Measurements from ENCODE around the gene DKK1.

Gene DKK1

DNA sequence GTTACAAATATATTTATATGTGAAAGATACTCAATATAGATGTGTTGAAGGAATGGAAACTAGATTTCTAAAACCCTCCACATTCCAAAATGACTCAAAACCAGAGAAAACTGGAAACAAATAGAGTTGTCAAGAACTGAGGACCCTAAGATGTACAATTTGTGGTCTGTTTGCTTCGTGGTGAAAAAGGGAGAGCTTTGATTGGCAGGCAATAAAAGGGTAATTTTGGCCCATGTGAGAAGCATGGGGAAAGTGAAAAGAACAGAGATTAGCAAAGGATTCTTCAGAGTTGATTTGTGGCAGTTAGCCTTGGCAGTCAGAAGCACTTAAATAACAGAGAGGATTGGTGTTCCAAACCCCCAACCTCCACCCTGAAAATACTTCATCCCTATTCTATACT, 37.1 kb upstream of the DKK1 start:
- no peak overlapping the region for H3K27ac ChIP-seq (ENCODE audit: extremely low read depth, low read depth, low read length)
- H3K4me3 ChIP-seq (ENCODE audit: low read depth, low read length), result no peak overlapping the region
- TF ChIP-seq, protein P1, sequence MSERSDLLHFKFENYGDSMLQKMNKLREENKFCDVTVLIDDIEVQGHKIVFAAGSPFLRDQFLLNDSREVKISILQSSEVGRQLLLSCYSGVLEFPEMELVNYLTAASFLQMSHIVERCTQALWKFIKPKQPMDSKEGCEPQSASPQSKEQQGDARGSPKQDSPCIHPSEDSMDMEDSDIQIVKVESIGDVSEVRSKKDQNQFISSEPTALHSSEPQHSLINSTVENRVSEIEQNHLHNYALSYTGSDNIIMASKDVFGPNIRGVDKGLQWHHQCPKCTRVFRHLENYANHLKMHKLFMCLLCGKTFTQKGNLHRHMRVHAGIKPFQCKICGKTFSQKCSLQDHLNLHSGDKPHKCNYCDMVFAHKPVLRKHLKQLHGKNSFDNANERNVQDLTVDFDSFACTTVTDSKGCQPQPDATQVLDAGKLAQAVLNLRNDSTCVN (tag by site-specific recombination; optimal IDR thresholded peaks at IDR 0.05), result no peak
- no peak for TF ChIP-seq ZNF558 (tag by site-specific recombination; IDR thresholded peaks at IDR 0.05)
- TF ChIP-seq ZNF768 (tag by site-specific recombination; IDR thresholded peaks at IDR 0.05), result no peak
- no peaks in the 10 kb centered on the region for H3K4me1 ChIP-seq (ENCODE audit: control insufficient read depth, insufficient read depth, low read length)
- H3K9me3 ChIP-seq (ENCODE audit: control insufficient read depth, insufficient read depth, low read depth, low read length), result no peaks in the 10 kb centered on the region
- no peaks in the 10 kb centered on the region for H3K36me3 ChIP-seq (ENCODE audit: control insufficient read depth in 2 of 2, insufficient read depth in 1 of 2, low read length in 2 of 2)
- CTCF ChIA-PET, result interaction anchor here (0.7 kb wide), 1 partner anchor 24 kb away, joined by 3 read pairs; no protein-coding TSS in a partner anchor
- POLR2A ChIA-PET, result no interaction called here

DNA sequence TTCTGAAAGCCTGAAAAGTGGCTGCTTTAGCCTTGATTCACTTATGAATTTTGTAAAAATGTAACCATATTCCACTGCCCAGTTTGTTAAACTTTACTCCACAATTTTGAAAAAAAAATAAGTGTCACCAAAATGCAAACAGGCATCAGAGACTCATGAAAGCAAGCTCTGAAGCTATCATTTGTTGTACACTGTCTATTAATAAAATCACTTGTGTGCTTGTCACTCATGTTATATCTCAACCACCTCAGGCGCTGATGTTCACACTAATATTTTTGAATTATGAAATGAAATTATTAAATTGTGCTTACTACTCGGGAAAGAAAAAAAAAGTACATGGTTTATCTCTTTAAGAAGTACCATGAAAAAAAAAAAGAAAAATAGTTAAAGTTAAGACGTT, 34.5 kb upstream of the DKK1 start:
- no peak for TF ChIP-seq ZNF558 (tag by site-specific recombination; IDR thresholded peaks at IDR 0.05)
- TF ChIP-seq ZNF747 (tag by site-specific recombination; IDR thresholded peaks at IDR 0.05), result no peak
- TF ChIP-seq ZNF223 (tag by site-specific recombination; IDR thresholded peaks at IDR 0.05), result no peak
- TF ChIP-seq ZNF292 (tag by site-specific recombination; IDR thresholded peaks at IDR 0.05; ENCODE audit: borderline replicate concordance, low read depth), result no peak
- no peak for TF ChIP-seq ZFHX2 (tag by site-specific recombination; conservative IDR thresholded peaks at IDR 0.05)
- TF ChIP-seq, protein P2, sequence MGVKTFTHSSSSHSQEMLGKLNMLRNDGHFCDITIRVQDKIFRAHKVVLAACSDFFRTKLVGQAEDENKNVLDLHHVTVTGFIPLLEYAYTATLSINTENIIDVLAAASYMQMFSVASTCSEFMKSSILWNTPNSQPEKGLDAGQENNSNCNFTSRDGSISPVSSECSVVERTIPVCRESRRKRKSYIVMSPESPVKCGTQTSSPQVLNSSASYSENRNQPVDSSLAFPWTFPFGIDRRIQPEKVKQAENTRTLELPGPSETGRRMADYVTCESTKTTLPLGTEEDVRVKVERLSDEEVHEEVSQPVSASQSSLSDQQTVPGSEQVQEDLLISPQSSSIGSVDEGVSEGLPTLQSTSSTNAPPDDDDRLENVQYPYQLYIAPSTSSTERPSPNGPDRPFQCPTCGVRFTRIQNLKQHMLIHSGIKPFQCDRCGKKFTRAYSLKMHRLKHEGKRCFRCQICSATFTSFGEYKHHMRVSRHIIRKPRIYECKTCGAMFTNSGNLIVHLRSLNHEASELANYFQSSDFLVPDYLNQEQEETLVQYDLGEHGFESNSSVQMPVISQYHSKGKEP (tag by site-specific recombination; IDR thresholded peaks at IDR 0.05), result no peak
- no peak for TF ChIP-seq ZNF391 (tag by site-specific recombination; IDR thresholded peaks at IDR 0.05; ENCODE audit: borderline replicate concordance, low read depth)
- TF ChIP-seq, protein P3, sequence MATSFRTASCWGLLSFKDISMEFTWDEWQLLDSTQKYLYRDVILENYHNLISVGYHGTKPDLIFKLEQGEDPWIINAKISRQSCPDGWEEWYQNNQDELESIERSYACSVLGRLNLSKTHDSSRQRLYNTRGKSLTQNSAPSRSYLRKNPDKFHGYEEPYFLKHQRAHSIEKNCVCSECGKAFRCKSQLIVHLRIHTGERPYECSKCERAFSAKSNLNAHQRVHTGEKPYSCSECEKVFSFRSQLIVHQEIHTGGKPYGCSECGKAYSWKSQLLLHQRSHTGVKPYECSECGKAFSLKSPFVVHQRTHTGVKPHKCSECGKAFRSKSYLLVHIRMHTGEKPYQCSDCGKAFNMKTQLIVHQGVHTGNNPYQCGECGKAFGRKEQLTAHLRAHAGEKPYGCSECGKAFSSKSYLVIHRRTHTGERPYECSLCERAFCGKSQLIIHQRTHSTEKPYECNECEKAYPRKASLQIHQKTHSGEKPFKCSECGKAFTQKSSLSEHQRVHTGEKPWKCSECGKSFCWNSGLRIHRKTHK (tag by site-specific recombination; IDR thresholded peaks at IDR 0.05), result no peak
- no peak for TF ChIP-seq WT1 (tag by site-specific recombination; IDR thresholded peaks at IDR 0.05)
- TF ChIP-seq, protein P4, sequence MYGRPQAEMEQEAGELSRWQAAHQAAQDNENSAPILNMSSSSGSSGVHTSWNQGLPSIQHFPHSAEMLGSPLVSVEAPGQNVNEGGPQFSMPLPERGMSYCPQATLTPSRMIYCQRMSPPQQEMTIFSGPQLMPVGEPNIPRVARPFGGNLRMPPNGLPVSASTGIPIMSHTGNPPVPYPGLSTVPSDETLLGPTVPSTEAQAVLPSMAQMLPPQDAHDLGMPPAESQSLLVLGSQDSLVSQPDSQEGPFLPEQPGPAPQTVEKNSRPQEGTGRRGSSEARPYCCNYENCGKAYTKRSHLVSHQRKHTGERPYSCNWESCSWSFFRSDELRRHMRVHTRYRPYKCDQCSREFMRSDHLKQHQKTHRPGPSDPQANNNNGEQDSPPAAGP (tag by site-specific recombination; IDR thresholded peaks at IDR 0.05), result no peak
- no peak for TF ChIP-seq ZNF146 (tag by site-specific recombination; IDR thresholded peaks at IDR 0.05)
- no peak for TF ChIP-seq ZBTB20 (tag by site-specific recombination; IDR thresholded peaks at IDR 0.05)
- TF ChIP-seq, protein P5, sequence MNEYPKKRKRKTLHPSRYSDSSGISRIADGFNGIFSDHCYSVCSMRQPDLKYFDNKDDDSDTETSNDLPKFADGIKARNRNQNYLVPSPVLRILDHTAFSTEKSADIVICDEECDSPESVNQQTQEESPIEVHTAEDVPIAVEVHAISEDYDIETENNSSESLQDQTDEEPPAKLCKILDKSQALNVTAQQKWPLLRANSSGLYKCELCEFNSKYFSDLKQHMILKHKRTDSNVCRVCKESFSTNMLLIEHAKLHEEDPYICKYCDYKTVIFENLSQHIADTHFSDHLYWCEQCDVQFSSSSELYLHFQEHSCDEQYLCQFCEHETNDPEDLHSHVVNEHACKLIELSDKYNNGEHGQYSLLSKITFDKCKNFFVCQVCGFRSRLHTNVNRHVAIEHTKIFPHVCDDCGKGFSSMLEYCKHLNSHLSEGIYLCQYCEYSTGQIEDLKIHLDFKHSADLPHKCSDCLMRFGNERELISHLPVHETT (tag by site-specific recombination; IDR thresholded peaks at IDR 0.05), result no peak
- TF ChIP-seq YY1 (tag by site-specific recombination; IDR thresholded peaks at IDR 0.05), result no peak
- TF ChIP-seq, protein P6, sequence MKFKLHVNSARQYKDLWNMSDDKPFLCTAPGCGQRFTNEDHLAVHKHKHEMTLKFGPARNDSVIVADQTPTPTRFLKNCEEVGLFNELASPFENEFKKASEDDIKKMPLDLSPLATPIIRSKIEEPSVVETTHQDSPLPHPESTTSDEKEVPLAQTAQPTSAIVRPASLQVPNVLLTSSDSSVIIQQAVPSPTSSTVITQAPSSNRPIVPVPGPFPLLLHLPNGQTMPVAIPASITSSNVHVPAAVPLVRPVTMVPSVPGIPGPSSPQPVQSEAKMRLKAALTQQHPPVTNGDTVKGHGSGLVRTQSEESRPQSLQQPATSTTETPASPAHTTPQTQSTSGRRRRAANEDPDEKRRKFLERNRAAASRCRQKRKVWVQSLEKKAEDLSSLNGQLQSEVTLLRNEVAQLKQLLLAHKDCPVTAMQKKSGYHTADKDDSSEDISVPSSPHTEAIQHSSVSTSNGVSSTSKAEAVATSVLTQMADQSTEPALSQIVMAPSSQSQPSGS (tag by site-specific recombination; IDR thresholded peaks at IDR 0.05; ENCODE audit: low read depth), result no peak
- TF ChIP-seq ZNF302 (tag by site-specific recombination; IDR thresholded peaks at IDR 0.05; ENCODE audit: low read depth), result no peak
- TF ChIP-seq ZNF521 (tag by site-specific recombination; IDR thresholded peaks at IDR 0.05), result no peak
- TF ChIP-seq, protein P7, sequence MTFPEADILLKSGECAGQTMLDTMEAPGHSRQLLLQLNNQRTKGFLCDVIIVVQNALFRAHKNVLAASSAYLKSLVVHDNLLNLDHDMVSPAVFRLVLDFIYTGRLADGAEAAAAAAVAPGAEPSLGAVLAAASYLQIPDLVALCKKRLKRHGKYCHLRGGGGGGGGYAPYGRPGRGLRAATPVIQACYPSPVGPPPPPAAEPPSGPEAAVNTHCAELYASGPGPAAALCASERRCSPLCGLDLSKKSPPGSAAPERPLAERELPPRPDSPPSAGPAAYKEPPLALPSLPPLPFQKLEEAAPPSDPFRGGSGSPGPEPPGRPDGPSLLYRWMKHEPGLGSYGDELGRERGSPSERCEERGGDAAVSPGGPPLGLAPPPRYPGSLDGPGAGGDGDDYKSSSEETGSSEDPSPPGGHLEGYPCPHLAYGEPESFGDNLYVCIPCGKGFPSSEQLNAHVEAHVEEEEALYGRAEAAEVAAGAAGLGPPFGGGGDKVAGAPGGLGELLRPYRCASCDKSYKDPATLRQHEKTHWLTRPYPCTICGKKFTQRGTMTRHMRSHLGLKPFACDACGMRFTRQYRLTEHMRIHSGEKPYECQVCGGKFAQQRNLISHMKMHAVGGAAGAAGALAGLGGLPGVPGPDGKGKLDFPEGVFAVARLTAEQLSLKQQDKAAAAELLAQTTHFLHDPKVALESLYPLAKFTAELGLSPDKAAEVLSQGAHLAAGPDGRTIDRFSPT (tag by site-specific recombination; IDR thresholded peaks at IDR 0.05), result no peak
- TF ChIP-seq, protein P8, sequence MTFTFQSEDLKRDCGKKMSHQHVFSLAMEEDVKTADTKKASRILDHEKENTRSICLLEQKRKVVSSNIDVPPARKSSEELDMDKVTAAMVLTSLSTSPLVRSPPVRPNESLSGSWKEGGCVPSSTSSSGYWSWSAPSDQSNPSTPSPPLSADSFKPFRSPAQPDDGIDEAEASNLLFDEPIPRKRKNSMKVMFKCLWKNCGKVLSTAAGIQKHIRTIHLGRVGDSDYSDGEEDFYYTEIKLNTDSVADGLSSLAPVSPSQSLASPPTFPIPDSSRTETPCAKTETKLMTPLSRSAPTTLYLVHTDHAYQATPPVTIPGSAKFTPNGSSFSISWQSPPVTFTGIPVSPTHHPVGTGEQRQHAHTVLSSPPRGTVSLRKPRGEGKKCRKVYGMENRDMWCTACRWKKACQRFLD (tag by site-specific recombination; IDR thresholded peaks at IDR 0.05), result no peak
- no peak for TF ChIP-seq ZNF473 (tag by site-specific recombination; IDR thresholded peaks at IDR 0.05)
- no peaks in the 10 kb centered on the region for H3K9me3 ChIP-seq (ENCODE audit: control insufficient read depth, insufficient read depth, low read depth, low read length)
- H3K4me3 ChIP-seq (ENCODE audit: low read depth, low read length), result no peak overlapping the region
- CTCF ChIA-PET, result no interaction called here
- no peaks in the 10 kb centered on the region for H3K36me3 ChIP-seq (ENCODE audit: control insufficient read depth in 2 of 2, insufficient read depth in 1 of 2, low read length in 2 of 2)
- H3K27ac ChIP-seq (ENCODE audit: extremely low read depth, low read depth, low read length), result no peak overlapping the region
- POLR2A ChIA-PET, result no interaction called here
- no peaks in the 10 kb centered on the region for H3K4me1 ChIP-seq (ENCODE audit: control insufficient read depth, insufficient read depth, low read length)
